K562 (cell line): Measurements from ENCODE around the gene TCF4. TPM values are rescaled to one million over a fixed set of nuclear protein-coding genes. Genes with fewer than 3 reads are reported as not detected.

Experiments used
- ATAC-seq: fragments of 200-7000 bp; cut with Tn5 transposase; 3 replicates; pipeline ENCODE4 v1.9.1; 2020; ENCODE audit warnings: moderate library complexity
- BruUV-seq: library from RNA; stranded (reverse); fragments of 400-500 nt; replicated peaks from 2 replicates; lab custom pipeline; 2021; lab: Mats Ljungman, UMichigan
- CTCF ChIA-PET: fragments of 300-600 bp; formaldehyde crosslinking; extraction: SDS; loops from one replicate; lab custom pipeline; 2021; ENCODE audit warnings: low intra/inter-chr PET ratio; lab: Yijun Ruan, JAX
- POLR2A ChIA-PET: fragments of 300-600, 350-650 bp; sonication (Branson Sonifier 250); formaldehyde crosslinking; extraction: SDS; loops from one replicate; lab custom pipeline; 2021; ENCODE audit warnings: antibody characterized with exemption, inconsistent platforms; lab: Yijun Ruan, JAX
- DNase-seq, 4 experiments: peaks; one replicate each; pipeline versions ENCODE4 v3.0.0 to v3.0.0-alpha.2; 2011 to 2018; ENCODE audit warnings: low spot score in 3 of 4, mixed read lengths in 3 of 4; ENCODE audit errors: extremely low read depth in 1 of 4
- FAIRE-seq: peaks from 2 replicates; lab custom pipeline; 2011; peaks lifted over from hg19 to GRCh38; lab: Jason Lieb, UNC
- H2AFZ ChIP-seq: 2 replicates; pipeline ENCODE4 v1.6.0; 2011; ENCODE audit warnings: low read depth, low read length, control low read depth, inconsistent platforms
- H3K27ac ChIP-seq: fragments of 200-600 bp; 3 replicates; pipeline ENCODE4 v1.8.0; 2011; ENCODE audit warnings: low read depth, mild to moderate bottlenecking, control low read depth, inconsistent platforms, low read length, moderate library complexity, mixed read lengths; ENCODE audit errors: extremely low read depth
- H3K27me3 ChIP-seq, 2 experiments: fragments of 300-600 bp in 1 of 2; 2 replicates in 1 of 2; 3 replicates in 1 of 2; pipeline versions ENCODE4 v1.6.0 to v1.8.0; 2011; ENCODE audit warnings: inconsistent platforms in 2 of 2, low read length in 2 of 2, mild to moderate bottlenecking in 1 of 2, mixed read lengths in 1 of 2, moderate library complexity in 1 of 2; ENCODE audit not compliant: control insufficient read depth in 2 of 2, insufficient read depth in 2 of 2
- H3K36me3 ChIP-seq: fragments of 300-600 bp; 3 replicates; pipeline ENCODE4 v1.8.0; 2011; ENCODE audit warnings: mild to moderate bottlenecking, low read length, inconsistent platforms; ENCODE audit not compliant: control insufficient read depth, insufficient read depth
- H3K4me1 ChIP-seq, 2 experiments: fragments of 200-600 bp in 1 of 2; replicated peaks in 1 of 2; 2 replicates in 1 of 2; 3 replicates in 1 of 2; pipeline versions ENCODE4 v1.5.1 to v1.8.0; 2011; ENCODE audit warnings: inconsistent platforms in 2 of 2, low read length in 2 of 2, mild to moderate bottlenecking in 1 of 2, mixed read lengths in 1 of 2, moderate library complexity in 1 of 2; ENCODE audit not compliant: control insufficient read depth in 2 of 2, insufficient read depth in 2 of 2
- H3K4me2 ChIP-seq: 2 replicates; pipeline ENCODE4 v1.6.1; 2011; ENCODE audit warnings: low read length, control low read depth, inconsistent platforms, mixed read lengths; ENCODE audit not compliant: insufficient read depth
- H3K4me3 ChIP-seq: fragments of 200-600 bp; sonication (generic), shearing (Covaris generic); 2 replicates; pipeline ENCODE4 v1.5.1; 2016; ENCODE audit warnings: control low read depth, inconsistent platforms
- H3K79me2 ChIP-seq: fragments of 200-600 bp; 3 replicates; pipeline ENCODE4 v1.8.0; 2011; ENCODE audit warnings: low read length, inconsistent platforms; ENCODE audit not compliant: control insufficient read depth, insufficient read depth
- H3K9ac ChIP-seq, 2 experiments: 2 replicates each; pipeline versions ENCODE4 v1.6.0 to v1.6.1; 2011; ENCODE audit warnings: low read depth in 2 of 2, low read length in 2 of 2, control low read depth in 1 of 2, inconsistent platforms in 1 of 2, mild to moderate bottlenecking in 1 of 2, mixed read lengths in 1 of 2; ENCODE audit not compliant: insufficient read depth in 1 of 2
- H3K9me1 ChIP-seq: one replicate; pipeline ENCODE4 v1.6.0; 2011; ENCODE audit warnings: inconsistent platforms, mild to moderate bottlenecking, low read length, moderate library complexity; ENCODE audit not compliant: control insufficient read depth, insufficient read depth
- H3K9me3 ChIP-seq: replicated peaks from 2 replicates; pipeline ENCODE4 v1.5.1; 2011; ENCODE audit warnings: low read depth, low read length, inconsistent platforms; ENCODE audit not compliant: control insufficient read depth, insufficient read depth
- H4K20me1 ChIP-seq: replicated peaks from 2 replicates; pipeline ENCODE4 v1.6.1; 2011; ENCODE audit warnings: low read length, inconsistent platforms, mixed read lengths; ENCODE audit not compliant: control insufficient read depth, insufficient read depth
- CBFA2T2 ChIP-seq: fragments of 450-650 bp; conservative IDR thresholded peaks from 2 replicates; pipeline ENCODE4 v1.6.1; 2017; ENCODE audit warnings: mild to moderate bottlenecking
- CBX5 ChIP-seq: IDR thresholded peaks from 2 replicates; pipeline ENCODE4 v1.6.1; 2014; ENCODE audit warnings: low read depth, borderline replicate concordance
- CBX8 ChIP-seq: fragments of 200-600 bp; sonication (generic); IDR thresholded peaks from 2 replicates; pipeline ENCODE4 v1.6.1; 2012; ENCODE audit warnings: borderline replicate concordance, mixed run types, low read depth, mild to moderate bottlenecking, moderate library complexity, mixed read lengths, low read length, control low read depth, inconsistent platforms; ENCODE audit not compliant: poor library complexity, severe bottlenecking; ENCODE audit errors: extremely low read depth
- DIDO1 ChIP-seq: fragments of 450-650 bp; IDR thresholded peaks from 2 replicates; pipeline ENCODE4 v1.6.1; 2016; ENCODE audit warnings: low read depth, missing biosample characterization, missing genetic modification characterization
- HNRNPL ChIP-seq: fragments of 200-400 bp; formaldehyde crosslinking; IDR thresholded peaks from 2 replicates; pipeline ENCODE4 v1.6.1; 2017; ENCODE audit warnings: low read depth, mild to moderate bottlenecking, low read length
- MEF2A ChIP-seq: IDR thresholded peaks from 2 replicates; pipeline ENCODE4 v1.6.1; 2011; ENCODE audit warnings: low read depth, mild to moderate bottlenecking, low read length, moderate library complexity; ENCODE audit not compliant: control insufficient read depth
- MEF2D ChIP-seq: conservative IDR thresholded peaks from 2 replicates; pipeline ENCODE4 v1.6.1; 2016; ENCODE audit warnings: low read depth, missing genetic modification characterization, missing compliant biosample characterization
- ZNF445 ChIP-seq: fragments of 250-450 bp; sonication (Bioruptor Pico); IDR thresholded peaks from 2 replicates; pipeline ENCODE4 v1.4.0; 2020; ENCODE audit warnings: low read depth, mild to moderate bottlenecking, moderate library complexity
- ZSCAN29 ChIP-seq: fragments of 450-650 bp; IDR thresholded peaks from 2 replicates; pipeline ENCODE4 v1.6.1; 2017
- WGBS: fragments of 100-300 bp; shearing (Covaris generic); methylation state at CpG from one replicate; pipeline ENCODE4 v1.1.6; 2016; ENCODE audit warnings: low coverage, mixed read lengths; ENCODE audit not compliant: insufficient coverage; ENCODE audit errors: missing lambda C conversion rate; 5-methylcytosine and 5-hydroxymethylcytosine counted together
- in situ Hi-C: fragments of 300-500 bp; cut with MboI; formaldehyde crosslinking; loops from 4 replicates; pipeline ENCODE4 v1.15.0; 2018; ENCODE audit warnings: inconsistent platforms, mixed read lengths
- intact Hi-C: fragments of 100-400 bp; cut with micrococcal nuclease; formaldehyde crosslinking; loops from 2 replicates; pipeline ENCODE4 v1.14.2; 2022
- polyA plus RNA-seq, 8 experiments: library from polyadenylated mRNA; depleted of rRNA in 4 of 8; stranded (reverse) in 5 of 8; unstranded in 3 of 8; fragments of >200 nt; fragmentation: Nextera tagmentation in 2 of 8; fragmentation: Illumina TruSeq in 1 of 8; extraction: Ambion mirVana in 2 of 8; extraction: Trizol in 1 of 8; gene quantifications; 2 replicates each; pipeline versions ENCODE4 v1.2.1 to v1.2.3, GENCODE V29; 2011 to 2014; ENCODE audit warnings: inconsistent platforms in 1 of 8, missing spikeins in 1 of 8
- total RNA-seq, 7 experiments: library from RNA; depleted of rRNA in 6 of 7; stranded (reverse); fragments of >200 nt in 6 of 7; fragmentation: Illumina TruSeq in 2 of 7; extraction: Trizol in 2 of 7; gene quantifications; 2 replicates each; pipeline versions ENCODE4 v1.2.1 to v1.2.3, GENCODE V29; 2011 to 2021; ENCODE audit warnings: low replicate concordance in 1 of 7
- TF ChIP-seq, protein P1 (sequence below), 2 experiments: fragments of 450-650 bp; IDR thresholded peaks; 2 replicates each; pipeline ENCODE4 v1.6.1; 2018; ENCODE audit warnings: mild to moderate bottlenecking in 2 of 2, low read depth in 1 of 2; ENCODE audit not compliant: partially characterized antibody in 2 of 2
- TF ChIP-seq, protein P2 (sequence below): fragments of 250-450 bp; sonication (Bioruptor Pico); IDR thresholded peaks from 2 replicates; pipeline ENCODE4 v1.4.0; 2020
- TF ChIP-seq, protein P3 (sequence below): IDR thresholded peaks from 3 replicates; pipeline ENCODE4 v1.6.1; 2011; ENCODE audit warnings: borderline replicate concordance, mild to moderate bottlenecking; ENCODE audit not compliant: insufficient read length, insufficient read depth

The TCF4 gene
- total and polyA plus RNA-seq, 9 of the 15 experiments (the other 6 are each of a cell fraction or from before 2014, with no cell fraction given), result 4.8 to 24.7 (median 15.2) TPM

DNA sequence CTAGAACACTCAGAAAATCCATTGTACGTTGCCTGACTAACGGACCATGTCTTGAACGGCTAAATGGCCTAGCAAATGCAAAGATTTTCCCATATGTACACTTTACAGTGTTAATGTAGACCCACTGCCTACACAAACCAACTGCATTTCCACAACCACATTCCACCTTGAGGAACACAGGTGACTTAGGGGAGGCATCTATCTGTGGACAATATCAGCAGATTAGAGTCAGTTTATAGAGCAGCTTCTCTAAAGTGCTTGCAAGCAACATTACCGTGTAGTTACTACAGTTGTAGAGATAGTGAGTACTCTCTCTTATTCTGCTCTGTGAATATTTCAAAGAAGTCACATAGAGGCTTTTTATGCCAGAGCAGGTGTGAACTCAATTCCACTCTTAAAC, 139.6 kb downstream of the TCF4 start:
- in situ Hi-C loops, result no loop called here
- Histone ChIP-seq H3K36me3 (no peaks in the 10 kb centered on the region), H3K27me3 (no peaks in the 10 kb centered on the region), H3K9me3 (no peaks in the 10 kb centered on the region), H3K27ac (no peak overlapping the region), H3K4me3 (no peak overlapping the region), H3K79me2 (no peaks in the 10 kb centered on the region; the same call in 2 of the 3 replicates), H2AFZ (no peak overlapping the region), H3K9ac (no peak overlapping the region), H4K20me1 (no peaks in the 10 kb centered on the region), H3K4me1 (peaks cover 0 to 5% of the 10 kb centered on the region in 2 experiments; a peak in 3 of 5 replicates), H3K4me2 (no peak overlapping the region), H3K9me1 (no peaks in the 10 kb centered on the region)
- CTCF ChIA-PET, result no interaction called here
- ATAC-seq (no peak), FAIRE-seq (no peak), DNase-seq (no peak)
- POLR2A ChIA-PET, result no interaction called here
- intact Hi-C loops, result no loop called here
- 78% methylated on average over 4 of the region's 4 CpGs for WGBS
- BruUV-seq, result no TSS peak
- no peak for TF ChIP-seq MEF2D (tag)
- TF ChIP-seq MEF2A, result no peak
- TF ChIP-seq, protein P1, sequence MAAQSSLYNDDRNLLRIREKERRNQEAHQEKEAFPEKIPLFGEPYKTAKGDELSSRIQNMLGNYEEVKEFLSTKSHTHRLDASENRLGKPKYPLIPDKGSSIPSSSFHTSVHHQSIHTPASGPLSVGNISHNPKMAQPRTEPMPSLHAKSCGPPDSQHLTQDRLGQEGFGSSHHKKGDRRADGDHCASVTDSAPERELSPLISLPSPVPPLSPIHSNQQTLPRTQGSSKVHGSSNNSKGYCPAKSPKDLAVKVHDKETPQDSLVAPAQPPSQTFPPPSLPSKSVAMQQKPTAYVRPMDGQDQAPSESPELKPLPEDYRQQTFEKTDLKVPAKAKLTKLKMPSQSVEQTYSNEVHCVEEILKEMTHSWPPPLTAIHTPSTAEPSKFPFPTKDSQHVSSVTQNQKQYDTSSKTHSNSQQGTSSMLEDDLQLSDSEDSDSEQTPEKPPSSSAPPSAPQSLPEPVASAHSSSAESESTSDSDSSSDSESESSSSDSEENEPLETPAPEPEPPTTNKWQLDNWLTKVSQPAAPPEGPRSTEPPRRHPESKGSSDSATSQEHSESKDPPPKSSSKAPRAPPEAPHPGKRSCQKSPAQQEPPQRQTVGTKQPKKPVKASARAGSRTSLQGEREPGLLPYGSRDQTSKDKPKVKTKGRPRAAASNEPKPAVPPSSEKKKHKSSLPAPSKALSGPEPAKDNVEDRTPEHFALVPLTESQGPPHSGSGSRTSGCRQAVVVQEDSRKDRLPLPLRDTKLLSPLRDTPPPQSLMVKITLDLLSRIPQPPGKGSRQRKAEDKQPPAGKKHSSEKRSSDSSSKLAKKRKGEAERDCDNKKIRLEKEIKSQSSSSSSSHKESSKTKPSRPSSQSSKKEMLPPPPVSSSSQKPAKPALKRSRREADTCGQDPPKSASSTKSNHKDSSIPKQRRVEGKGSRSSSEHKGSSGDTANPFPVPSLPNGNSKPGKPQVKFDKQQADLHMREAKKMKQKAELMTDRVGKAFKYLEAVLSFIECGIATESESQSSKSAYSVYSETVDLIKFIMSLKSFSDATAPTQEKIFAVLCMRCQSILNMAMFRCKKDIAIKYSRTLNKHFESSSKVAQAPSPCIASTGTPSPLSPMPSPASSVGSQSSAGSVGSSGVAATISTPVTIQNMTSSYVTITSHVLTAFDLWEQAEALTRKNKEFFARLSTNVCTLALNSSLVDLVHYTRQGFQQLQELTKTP (IDR thresholded peaks at IDR 0.05; ENCODE audit: low read depth in 1 of 2, partially characterized antibody in 2 of 2), result no peak
- TF ChIP-seq, protein P2, sequence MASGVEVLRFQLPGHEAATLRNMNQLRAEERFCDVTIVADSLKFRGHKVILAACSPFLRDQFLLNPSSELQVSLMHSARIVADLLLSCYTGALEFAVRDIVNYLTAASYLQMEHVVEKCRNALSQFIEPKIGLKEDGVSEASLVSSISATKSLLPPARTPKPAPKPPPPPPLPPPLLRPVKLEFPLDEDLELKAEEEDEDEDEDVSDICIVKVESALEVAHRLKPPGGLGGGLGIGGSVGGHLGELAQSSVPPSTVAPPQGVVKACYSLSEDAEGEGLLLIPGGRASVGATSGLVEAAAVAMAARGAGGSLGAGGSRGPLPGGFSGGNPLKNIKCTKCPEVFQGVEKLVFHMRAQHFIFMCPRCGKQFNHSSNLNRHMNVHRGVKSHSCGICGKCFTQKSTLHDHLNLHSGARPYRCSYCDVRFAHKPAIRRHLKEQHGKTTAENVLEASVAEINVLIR, result no peak
- no peak for TF ChIP-seq CBX8
- TF ChIP-seq CBX5, result no peak
- no peak for TF ChIP-seq DIDO1 (tag)
- TF ChIP-seq, protein P3, sequence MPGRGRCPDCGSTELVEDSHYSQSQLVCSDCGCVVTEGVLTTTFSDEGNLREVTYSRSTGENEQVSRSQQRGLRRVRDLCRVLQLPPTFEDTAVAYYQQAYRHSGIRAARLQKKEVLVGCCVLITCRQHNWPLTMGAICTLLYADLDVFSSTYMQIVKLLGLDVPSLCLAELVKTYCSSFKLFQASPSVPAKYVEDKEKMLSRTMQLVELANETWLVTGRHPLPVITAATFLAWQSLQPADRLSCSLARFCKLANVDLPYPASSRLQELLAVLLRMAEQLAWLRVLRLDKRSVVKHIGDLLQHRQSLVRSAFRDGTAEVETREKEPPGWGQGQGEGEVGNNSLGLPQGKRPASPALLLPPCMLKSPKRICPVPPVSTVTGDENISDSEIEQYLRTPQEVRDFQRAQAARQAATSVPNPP, result no peak
- TF ChIP-seq ZSCAN29, result no peak
- TF ChIP-seq ZNF445 (CRISPR knock-in tag), result no peak
- no peak for TF ChIP-seq HNRNPL
- TF ChIP-seq CBFA2T2, result no peak
